T1000 (cell line): ENCODE results near the gene HOXD10.

Experiments
- DNase-seq: peaks from one replicate; lab custom pipeline; 2025; ENCODE audit warnings: mixed read lengths; lab: John Stamatoyannopoulos, UW

HOXD10 gene

DNA sequence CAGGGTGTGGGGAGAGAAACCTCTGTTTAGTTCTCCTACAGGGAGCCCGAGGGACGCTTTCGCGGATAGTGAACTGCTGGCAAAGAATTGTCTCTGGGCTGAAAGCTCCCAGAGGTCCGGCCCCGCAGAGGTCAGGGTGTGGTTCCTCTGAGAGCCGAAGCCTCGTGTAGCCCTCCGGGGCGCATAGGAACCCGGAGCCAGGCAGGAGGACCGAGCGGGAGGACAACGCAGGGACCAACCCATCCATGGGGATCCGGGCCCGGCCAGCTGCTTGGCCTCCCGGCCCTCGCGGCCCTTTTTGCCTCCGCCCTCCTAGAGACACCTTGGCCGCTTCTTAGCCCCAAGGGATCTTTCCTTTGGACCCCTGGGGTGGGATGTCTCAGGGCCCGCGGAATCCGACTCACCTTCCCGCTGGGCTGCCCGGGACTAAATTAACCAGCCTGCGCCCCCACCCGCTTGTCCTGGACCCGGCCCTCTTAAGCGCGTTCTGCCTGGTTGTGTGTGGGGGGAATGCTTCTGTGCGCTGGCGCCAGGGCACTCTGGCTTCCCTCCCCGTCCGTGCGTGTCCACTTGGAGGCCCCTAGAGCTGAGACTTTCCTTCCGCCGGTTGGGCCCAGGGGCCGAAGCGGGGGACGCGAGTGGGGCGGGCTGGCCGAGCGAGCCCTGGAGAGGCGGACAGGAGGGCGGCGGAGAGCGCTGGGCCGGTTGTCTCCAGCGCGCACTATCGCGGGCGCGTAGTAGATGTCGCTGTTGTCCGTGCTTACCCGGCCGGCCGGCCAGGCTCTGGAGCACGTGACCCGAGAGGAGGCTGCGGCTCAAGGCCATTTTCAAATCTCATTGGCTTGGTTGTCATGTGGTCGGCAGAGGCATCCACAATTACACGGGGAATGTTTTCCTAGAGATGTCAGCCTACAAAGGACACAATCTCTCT lies at the start of gene HOXD10:
TSS of gene HOXD10 (plus strand) at position 896 of the 931 bp plus-strand sequence. CDS start 56 bp downstream, outside the sequence.
- no peak for DNase-seq

GRCh38 chr2:176067589-176068418 lies 48.8 kb upstream of the HOXD10 start:
- DNase-seq = no peak

DNA sequence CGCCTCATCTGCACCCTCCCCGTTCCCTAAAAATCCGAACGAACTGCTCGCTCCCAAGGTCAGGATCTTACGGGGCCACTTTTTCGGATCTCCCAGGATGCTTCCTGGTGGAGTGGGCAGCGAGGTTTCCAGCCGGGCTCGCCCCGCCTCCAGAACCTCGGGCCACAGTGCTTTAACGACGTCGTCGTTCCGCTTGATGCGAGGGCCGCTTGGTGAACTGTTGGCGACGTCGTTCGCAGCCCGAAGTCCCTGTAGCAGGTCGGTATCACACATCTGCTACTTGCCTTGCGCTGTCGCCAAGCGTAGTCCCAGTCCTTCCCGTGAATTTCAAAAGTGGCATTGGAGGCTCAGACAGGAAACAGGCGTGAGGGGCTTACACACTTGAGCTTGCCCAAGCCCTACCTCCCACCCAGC lies 48.2 kb upstream of the HOXD10 start:
- no peak for DNase-seq

GRCh38 chr2:176071330-176072291 lies 45.0 kb upstream of the HOXD10 start:
- DNase-seq = no peak

GRCh38 chr2:176072292-176072669 lies 44.3 kb upstream of the HOXD10 start:
- DNase-seq = no peak

DNA sequence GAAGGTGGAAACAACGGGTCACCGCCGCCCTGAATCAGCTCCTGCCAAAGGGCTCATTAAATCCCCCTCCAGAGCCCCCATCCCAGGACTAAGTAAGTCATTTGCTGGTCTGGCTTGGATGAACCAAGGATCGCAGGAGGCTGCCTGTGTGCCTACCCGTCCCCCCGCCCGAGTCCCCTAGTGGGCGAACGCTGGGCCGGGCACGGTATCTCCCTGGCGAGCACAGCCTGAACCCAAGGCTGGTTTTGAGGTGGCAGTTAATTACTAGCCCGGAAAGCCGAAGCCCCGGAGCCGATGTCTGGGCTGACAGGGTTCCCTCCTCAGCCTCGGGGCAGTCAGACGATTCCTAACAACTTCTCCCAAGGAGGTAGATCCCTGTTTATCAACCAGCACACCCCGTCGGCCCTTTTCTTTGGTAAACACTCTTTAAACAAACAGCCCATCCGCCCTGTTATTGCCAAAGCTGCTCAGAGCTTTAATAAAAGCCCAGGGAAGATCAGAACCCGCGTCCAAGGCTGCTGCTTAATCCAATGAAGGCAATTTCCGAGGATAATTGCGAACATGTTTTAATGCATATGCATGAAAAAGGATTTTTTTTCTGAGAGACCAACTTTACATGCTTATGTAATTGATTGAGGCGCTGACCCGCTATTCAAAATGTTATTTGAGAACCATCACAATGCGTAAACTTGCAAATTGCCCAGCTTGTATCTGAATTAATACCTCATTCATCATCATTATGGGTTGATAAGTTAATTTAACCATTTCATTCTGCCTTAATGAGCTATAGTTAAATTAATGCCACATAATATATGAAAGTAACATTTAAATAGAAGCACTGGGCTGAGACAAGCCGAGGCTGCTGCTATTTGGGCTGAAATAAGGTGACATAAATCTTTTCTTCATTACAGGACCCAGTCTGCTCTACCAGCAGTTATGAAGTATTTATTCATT lies 43.4 kb upstream of the HOXD10 start:
- DNase-seq = no peak

DNA sequence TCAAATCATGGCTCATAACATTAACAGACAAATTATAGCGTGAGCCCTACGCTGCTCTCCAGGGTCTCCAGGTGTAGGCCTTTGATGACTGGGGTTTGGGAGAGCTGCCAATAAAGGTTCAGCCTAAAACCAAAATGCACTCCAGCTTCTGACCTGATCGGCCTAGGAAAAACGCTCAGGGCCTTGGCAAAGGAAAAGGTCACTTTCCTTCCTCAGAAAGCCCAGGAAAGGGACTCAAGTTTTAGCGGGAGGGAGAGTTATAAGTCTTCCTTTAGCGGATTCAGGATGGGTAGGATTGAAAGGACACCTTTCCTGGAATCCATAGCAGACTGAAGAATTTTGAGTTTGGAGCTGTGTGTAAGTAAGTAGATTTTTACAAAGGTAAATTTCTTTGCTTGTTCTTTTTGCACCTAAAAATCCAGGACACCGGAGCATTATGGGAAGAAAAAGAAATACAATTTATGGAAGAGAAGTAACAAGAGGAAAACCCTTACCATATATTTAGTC lies 41.6 kb upstream of the HOXD10 start:
- DNase-seq = no peak

DNA sequence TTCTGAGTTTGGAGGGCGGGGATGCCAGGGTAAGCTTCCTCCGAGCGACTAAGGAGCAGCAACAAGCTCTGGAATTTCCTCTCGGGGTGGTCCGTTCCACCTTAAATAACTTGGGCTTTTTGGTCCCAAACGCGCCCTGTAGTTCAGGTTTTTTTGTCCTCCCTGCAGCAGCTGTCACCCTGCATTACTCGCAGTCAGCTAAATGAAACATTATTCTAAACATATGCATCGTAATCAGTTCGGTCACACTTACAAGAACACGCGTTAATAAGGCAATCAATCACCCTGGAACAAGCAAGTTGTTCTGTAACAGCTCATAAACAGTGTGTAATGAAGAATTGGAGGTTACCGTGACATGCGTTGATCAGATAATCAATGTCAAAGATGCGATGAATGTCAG lies 41.1 kb upstream of the HOXD10 start:
- DNase-seq = no peak

DNA sequence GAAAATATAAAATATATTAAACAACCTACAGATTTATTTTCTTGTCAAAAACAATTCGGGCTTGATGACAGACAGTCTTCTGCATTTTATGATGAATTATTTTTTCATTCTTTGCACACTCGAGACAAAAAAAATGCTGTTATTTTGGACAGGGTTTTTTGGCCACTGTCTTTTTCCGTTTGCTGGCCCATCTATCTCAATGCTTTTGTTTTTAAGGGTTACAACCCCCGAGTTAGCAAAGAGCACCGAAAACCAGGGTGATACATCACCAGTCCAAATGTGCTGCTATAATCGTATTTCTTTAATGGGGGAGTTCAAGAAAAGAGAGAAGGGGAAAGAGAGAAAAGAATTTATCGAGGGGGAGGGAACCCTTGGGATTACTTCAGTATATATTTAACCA lies 40.5 kb upstream of the HOXD10 start:
- DNase-seq = no peak

- DNase-seq = no peak
Measured at GRCh38 chr2:176076796-176077195, 39.8 kb upstream of the HOXD10 start.

- no peak for DNase-seq
Measured at GRCh38 chr2:176078541-176079284, 37.9 kb upstream of the HOXD10 start.

DNA sequence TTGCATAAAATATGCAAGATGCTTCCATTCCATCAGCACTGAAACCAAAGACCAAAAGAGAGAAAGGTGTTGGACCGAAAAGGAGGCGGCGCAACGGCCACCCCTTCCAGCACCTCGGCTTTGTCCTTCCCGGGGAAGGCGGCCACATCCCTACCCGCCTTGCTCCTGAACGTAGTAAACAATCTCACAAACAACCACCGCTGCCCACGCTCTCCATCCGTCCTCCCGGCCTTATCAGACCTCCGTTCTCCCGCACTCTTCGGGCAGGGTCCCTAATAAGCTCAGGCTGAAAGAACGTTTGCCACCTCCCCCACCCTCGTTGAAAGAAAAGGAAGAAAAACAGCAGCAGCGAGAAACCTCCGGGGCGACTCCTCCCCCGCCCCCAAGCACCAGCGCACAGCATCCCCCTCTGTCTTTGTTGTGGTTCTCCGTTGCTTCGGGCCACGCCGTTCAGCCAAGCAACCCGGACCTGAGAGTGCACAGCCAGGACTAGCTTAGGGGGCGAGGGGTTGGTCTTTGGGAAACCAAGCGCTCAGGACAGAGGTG lies 37.2 kb upstream of the HOXD10 start:
- DNase-seq = no peak

DNA sequence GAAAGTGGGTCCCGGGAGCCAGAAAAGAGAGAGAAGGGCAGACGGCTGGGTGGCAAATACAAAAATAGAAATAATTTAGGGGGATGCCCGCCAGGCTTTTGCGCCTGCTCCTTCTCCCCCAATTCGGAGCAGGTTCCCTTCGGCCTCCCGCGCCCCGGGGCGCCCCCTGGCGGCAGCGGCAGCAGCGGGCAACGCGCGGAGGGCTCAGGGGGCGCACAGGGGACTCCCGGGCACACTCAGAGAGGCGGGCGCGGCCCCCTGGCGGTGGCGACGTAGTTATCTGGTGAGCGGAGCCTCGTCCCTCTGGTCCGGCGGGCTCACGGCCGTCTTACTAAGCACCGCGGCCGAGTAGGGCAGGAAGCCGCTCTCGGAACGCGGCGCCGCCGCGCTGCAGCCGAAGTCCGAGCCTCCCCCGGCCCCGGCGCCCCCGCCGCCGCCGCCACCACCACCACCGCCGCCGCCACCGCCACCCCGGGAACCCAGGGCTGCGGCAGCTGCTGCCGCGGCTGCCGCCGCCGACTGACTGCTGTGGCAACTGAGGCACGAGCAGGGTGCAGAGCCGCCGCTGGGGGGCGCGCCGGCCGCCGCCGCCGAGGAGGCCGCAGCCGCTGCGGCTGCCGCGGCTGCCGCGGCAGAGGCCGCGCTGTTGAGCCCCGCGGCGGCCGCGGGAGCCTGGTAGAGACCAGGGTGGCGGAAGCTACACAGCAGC lies 36.6 kb upstream of the HOXD10 start:
- peak; percentile 55 for DNase-seq

- no peak for DNase-seq
Measured at GRCh38 chr2:176080540-176081375, 35.8 kb upstream of the HOXD10 start.

DNA sequence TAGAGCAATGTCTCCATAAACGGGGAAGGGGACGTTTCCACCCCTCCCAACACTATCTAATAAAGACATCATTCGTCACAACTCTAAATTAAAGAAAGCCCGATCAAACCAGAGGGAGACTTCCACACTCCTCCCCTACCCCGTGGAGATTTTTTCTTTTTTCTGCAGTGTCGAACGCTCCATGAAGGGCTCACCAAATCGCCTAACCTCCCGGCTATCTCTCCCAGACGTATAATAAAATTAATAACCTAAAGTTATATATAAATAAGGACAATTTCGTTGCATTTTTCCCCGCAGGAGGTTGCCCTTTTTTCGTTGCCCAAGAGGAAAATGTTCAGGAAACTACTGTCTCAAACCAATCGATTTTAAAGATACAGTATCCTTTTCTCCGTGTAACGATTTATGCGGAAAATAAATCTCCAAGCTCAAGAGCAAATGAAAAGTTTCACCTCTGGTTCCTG lies 35.2 kb upstream of the HOXD10 start:
- DNase-seq = no peak

GRCh38 chr2:176081837-176082524 lies 34.6 kb upstream of the HOXD10 start:
- DNase-seq = no peak

- DNase-seq = no peak
Measured at GRCh38 chr2:176082525-176082823, 34.1 kb upstream of the HOXD10 start.
